IMR-90 (cell line): ENCODE results near the gene PGC. TPM values are rescaled to one million over a fixed set of nuclear protein-coding genes. Genes with fewer than 3 reads are reported as not detected.

ENCODE experiments used
- ATAC-seq: fragments of 200-7000 bp; cut with Tn5 transposase; 2 replicates; pipeline ENCODE4 v1.9.1; 2020; ENCODE audit warnings: low read depth, mild to moderate bottlenecking, moderate library complexity
- BruUV-seq: library from RNA; stranded (reverse); fragments of 400-500 nt; replicated peaks from 2 replicates; lab custom pipeline; 2021; lab: Mats Ljungman, UMichigan
- CTCF ChIA-PET: fragments of 300-600 bp; formaldehyde crosslinking; extraction: SDS; loops from one replicate; lab custom pipeline; 2021; ENCODE audit warnings: antibody characterized with exemption; lab: Yijun Ruan, JAX
- POLR2A ChIA-PET: fragments of 300-600 bp; sonication (Branson Sonifier 250); formaldehyde crosslinking; loops from one replicate; lab custom pipeline; 2022; ENCODE audit warnings: antibody characterized with exemption; ENCODE audit not compliant: unreplicated experiment; lab: Charles Lee
- DNase-seq: peaks from one replicate; pipeline ENCODE4 v3.0.0; 2013
- H2AFZ ChIP-seq: replicated peaks from 2 replicates; pipeline ENCODE3; 2013; ENCODE audit warnings: low read length, mild to moderate bottlenecking; ENCODE audit not compliant: poor library complexity
- H2AK5ac ChIP-seq: 2 replicates; pipeline ENCODE4 v1.6.1; 2013; ENCODE audit warnings: low read depth, low read length, inconsistent platforms
- H2AK9ac ChIP-seq: replicated peaks from 2 replicates; pipeline ENCODE3; 2013; ENCODE audit warnings: mild to moderate bottlenecking, low read depth, low read length, moderate library complexity; ENCODE audit not compliant: poor library complexity
- H2BK120ac ChIP-seq: 2 replicates; pipeline ENCODE4 v1.6.1; 2013; ENCODE audit warnings: low read depth, low read length, inconsistent platforms
- H2BK15ac ChIP-seq: 3 replicates; pipeline ENCODE4 v1.6.1; 2013; ENCODE audit warnings: low read depth, low read length, inconsistent platforms
- H2BK20ac ChIP-seq: 2 replicates; pipeline ENCODE4 v1.6.1; 2013; ENCODE audit warnings: low read depth, mild to moderate bottlenecking, inconsistent platforms, low read length, moderate library complexity
- H2BK5ac ChIP-seq: 2 replicates; pipeline ENCODE4 v1.6.1; 2013; ENCODE audit warnings: mild to moderate bottlenecking, low read depth, low read length, inconsistent platforms; ENCODE audit not compliant: poor library complexity, severe bottlenecking
- H3K14ac ChIP-seq: replicated peaks from 2 replicates; pipeline ENCODE4 v1.6.1; 2013; ENCODE audit warnings: low read depth, low read length, inconsistent platforms
- H3K18ac ChIP-seq: 2 replicates; pipeline ENCODE4 v1.6.1; 2013; ENCODE audit warnings: low read depth, low read length, control low read depth
- H3K23ac ChIP-seq: 2 replicates; pipeline ENCODE4 v1.6.1; 2013; ENCODE audit warnings: low read depth, low read length, inconsistent platforms
- H3K27ac ChIP-seq: 2 replicates; pipeline ENCODE4 v1.5.1; 2013; ENCODE audit warnings: mild to moderate bottlenecking, control low read depth, low read length; ENCODE audit not compliant: insufficient read depth
- H3K27me3 ChIP-seq: 2 replicates; pipeline ENCODE4 v1.6.1; 2013; ENCODE audit warnings: low read length; ENCODE audit not compliant: control insufficient read depth, insufficient read depth
- H3K36me3 ChIP-seq: 2 replicates; pipeline ENCODE4 v1.6.1; 2013; ENCODE audit warnings: low read length, mixed read lengths; ENCODE audit not compliant: control insufficient read depth, insufficient read depth
- H3K4ac ChIP-seq: 2 replicates; pipeline ENCODE4 v1.6.1; 2013; ENCODE audit warnings: low read depth, low read length, inconsistent platforms
- H3K4me1 ChIP-seq: 2 replicates; pipeline ENCODE4 v1.6.1; 2013; ENCODE audit warnings: low read length, mixed read lengths; ENCODE audit not compliant: control insufficient read depth, insufficient read depth
- H3K4me2 ChIP-seq: 2 replicates; pipeline ENCODE4 v1.6.1; 2013; ENCODE audit warnings: low read depth, mild to moderate bottlenecking, control low read depth, low read length, moderate library complexity
- H3K4me3 ChIP-seq: 2 replicates; pipeline ENCODE4 v1.5.1; 2013; ENCODE audit warnings: low read depth, mild to moderate bottlenecking, control low read depth, low read length, moderate library complexity; ENCODE audit not compliant: insufficient read depth
- H3K56ac ChIP-seq: 2 replicates; pipeline ENCODE4 v1.6.1; 2013; ENCODE audit warnings: low read length, inconsistent platforms; ENCODE audit not compliant: insufficient read depth; ENCODE audit errors: extremely low read depth
- H3K79me1 ChIP-seq, 2 experiments: 2 replicates each; pipeline ENCODE4 v1.6.1; 2013; ENCODE audit warnings: low read length in 2 of 2, inconsistent platforms in 1 of 2, low read depth in 1 of 2
- H3K9ac ChIP-seq: 2 replicates; pipeline ENCODE4 v1.6.1; 2013; ENCODE audit warnings: low read depth, low read length, control low read depth
- H3K9me1 ChIP-seq: 2 replicates; pipeline ENCODE4 v1.6.1; 2013; ENCODE audit warnings: low read length, inconsistent platforms; ENCODE audit not compliant: insufficient read depth
- H3K9me3 ChIP-seq: 2 replicates; pipeline ENCODE4 v1.6.1; 2013; ENCODE audit warnings: low read length; ENCODE audit not compliant: control insufficient read depth, insufficient read depth
- H4K20me1 ChIP-seq: 2 replicates; pipeline ENCODE4 v1.6.1; 2013; ENCODE audit warnings: low read length, inconsistent platforms; ENCODE audit not compliant: insufficient read depth
- H4K5ac ChIP-seq: 2 replicates; pipeline ENCODE4 v1.6.1; 2013; ENCODE audit warnings: mild to moderate bottlenecking, low read depth, low read length, control low read depth
- H4K8ac ChIP-seq, 2 experiments: 2 replicates each; pipeline ENCODE4 v1.6.1; 2013; ENCODE audit warnings: low read depth in 2 of 2, low read length in 2 of 2, control low read depth in 1 of 2, inconsistent platforms in 1 of 2
- H4K91ac ChIP-seq: 2 replicates; pipeline ENCODE4 v1.6.1; 2013; ENCODE audit warnings: low read depth, low read length, inconsistent platforms; ENCODE audit not compliant: insufficient read depth
- BHLHE40 ChIP-seq: fragments of 150-350 bp; IDR thresholded peaks from 2 replicates; pipeline ENCODE4 v1.6.1; 2016; ENCODE audit warnings: mild to moderate bottlenecking, low read depth, low read length
- CHD1 ChIP-seq: IDR thresholded peaks from 2 replicates; pipeline ENCODE4 v1.6.1; 2012; ENCODE audit warnings: low read depth, low read length, improper control_type of control experiment
- ELK1 ChIP-seq: fragments of 150-350 bp; IDR thresholded peaks from 2 replicates; pipeline ENCODE4 v1.6.1; 2016; ENCODE audit warnings: low read depth, mild to moderate bottlenecking, low read length, moderate library complexity, borderline replicate concordance
- FOS ChIP-seq: fragments of 150-350 bp; IDR thresholded peaks from 2 replicates; pipeline ENCODE4 v1.6.1; 2016; ENCODE audit warnings: low read depth, low read length
- MXI1 ChIP-seq: IDR thresholded peaks from 2 replicates; pipeline ENCODE4 v1.6.1; 2012; ENCODE audit warnings: low read depth, mild to moderate bottlenecking, low read length, moderate library complexity, borderline replicate concordance
- RCOR1 ChIP-seq: IDR thresholded peaks from 2 replicates; pipeline ENCODE4 v1.6.1; 2012; ENCODE audit warnings: mild to moderate bottlenecking, low read length, improper control_type of control experiment; ENCODE audit not compliant: insufficient replicate concordance
- WGBS, 2 experiments: methylation state at CpG; one replicate each; pipeline versions ENCODE4 v1.1.5 to v1.1.7; 2013; ENCODE audit warnings: missing lambda C conversion rate in 2 of 2; ENCODE audit not compliant: insufficient read length in 1 of 2; ENCODE audit errors: extremely low coverage in 2 of 2; 5-methylcytosine and 5-hydroxymethylcytosine counted together
- dilution Hi-C: fragments of 300-500 bp; cut with HindIII; formaldehyde crosslinking; loops from one replicate; pipeline ENCODE4 v1.14.3; 2018; ENCODE audit warnings: low sequenced_read_pairs; ENCODE audit not compliant: unreplicated experiment
- in situ Hi-C: fragments of 300-500 bp; cut with MboI; formaldehyde crosslinking; loops from 3 replicates; pipeline ENCODE4 v1.14.3; 2019; ENCODE audit warnings: low sequenced_read_pairs, inconsistent platforms, mixed read lengths
- intact Hi-C: fragments of 100-400 bp; cut with micrococcal nuclease; formaldehyde crosslinking; loops from 2 replicates; pipeline ENCODE4 v1.10.0; 2022
- polyA plus RNA-seq, 3 experiments: library from polyadenylated mRNA; depleted of rRNA; stranded (reverse); fragments of >200 nt; gene quantifications; 2 replicates each; pipeline ENCODE4 v1.2.3, GENCODE V29; 2012; ENCODE audit warnings: low replicate concordance in 1 of 3
- total RNA-seq: library from RNA; depleted of rRNA; stranded (reverse); fragments of >200 nt; gene quantifications from 2 replicates; pipeline ENCODE4 v1.2.3, GENCODE V29; 2012
- TF ChIP-seq, protein P1 (sequence below): conservative IDR thresholded peaks from 2 replicates; pipeline ENCODE4 v1.5.1; 2012; ENCODE audit warnings: mild to moderate bottlenecking, low read depth, low read length, improper control_type of control experiment

The PGC gene
- total and polyA plus RNA-seq, 2 of the 4 experiments (the other 2 are of a cell fraction), result not detected

DNA sequence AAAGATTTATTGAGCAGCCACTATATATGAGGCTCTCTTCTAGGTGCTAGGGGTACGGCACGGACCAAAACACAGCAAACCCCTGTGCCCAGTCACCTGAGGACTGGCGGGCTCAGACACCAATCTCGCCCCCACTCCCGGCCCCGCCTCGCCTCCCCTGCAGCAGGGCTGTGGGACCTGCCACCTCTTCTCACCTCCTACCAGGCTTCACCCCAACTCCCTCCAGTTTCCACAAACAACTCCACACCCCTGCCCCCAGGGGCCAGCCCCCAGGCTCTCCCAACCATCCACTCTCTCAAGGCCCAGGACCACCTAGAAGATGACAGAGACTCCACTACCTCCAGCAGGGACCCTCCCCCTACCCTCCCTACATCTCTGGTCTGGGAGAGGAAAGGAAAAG is 18.2 kb downstream of the PGC start (continued):
- TF ChIP-seq, protein P1, sequence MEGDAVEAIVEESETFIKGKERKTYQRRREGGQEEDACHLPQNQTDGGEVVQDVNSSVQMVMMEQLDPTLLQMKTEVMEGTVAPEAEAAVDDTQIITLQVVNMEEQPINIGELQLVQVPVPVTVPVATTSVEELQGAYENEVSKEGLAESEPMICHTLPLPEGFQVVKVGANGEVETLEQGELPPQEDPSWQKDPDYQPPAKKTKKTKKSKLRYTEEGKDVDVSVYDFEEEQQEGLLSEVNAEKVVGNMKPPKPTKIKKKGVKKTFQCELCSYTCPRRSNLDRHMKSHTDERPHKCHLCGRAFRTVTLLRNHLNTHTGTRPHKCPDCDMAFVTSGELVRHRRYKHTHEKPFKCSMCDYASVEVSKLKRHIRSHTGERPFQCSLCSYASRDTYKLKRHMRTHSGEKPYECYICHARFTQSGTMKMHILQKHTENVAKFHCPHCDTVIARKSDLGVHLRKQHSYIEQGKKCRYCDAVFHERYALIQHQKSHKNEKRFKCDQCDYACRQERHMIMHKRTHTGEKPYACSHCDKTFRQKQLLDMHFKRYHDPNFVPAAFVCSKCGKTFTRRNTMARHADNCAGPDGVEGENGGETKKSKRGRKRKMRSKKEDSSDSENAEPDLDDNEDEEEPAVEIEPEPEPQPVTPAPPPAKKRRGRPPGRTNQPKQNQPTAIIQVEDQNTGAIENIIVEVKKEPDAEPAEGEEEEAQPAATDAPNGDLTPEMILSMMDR, result no peak

DNA sequence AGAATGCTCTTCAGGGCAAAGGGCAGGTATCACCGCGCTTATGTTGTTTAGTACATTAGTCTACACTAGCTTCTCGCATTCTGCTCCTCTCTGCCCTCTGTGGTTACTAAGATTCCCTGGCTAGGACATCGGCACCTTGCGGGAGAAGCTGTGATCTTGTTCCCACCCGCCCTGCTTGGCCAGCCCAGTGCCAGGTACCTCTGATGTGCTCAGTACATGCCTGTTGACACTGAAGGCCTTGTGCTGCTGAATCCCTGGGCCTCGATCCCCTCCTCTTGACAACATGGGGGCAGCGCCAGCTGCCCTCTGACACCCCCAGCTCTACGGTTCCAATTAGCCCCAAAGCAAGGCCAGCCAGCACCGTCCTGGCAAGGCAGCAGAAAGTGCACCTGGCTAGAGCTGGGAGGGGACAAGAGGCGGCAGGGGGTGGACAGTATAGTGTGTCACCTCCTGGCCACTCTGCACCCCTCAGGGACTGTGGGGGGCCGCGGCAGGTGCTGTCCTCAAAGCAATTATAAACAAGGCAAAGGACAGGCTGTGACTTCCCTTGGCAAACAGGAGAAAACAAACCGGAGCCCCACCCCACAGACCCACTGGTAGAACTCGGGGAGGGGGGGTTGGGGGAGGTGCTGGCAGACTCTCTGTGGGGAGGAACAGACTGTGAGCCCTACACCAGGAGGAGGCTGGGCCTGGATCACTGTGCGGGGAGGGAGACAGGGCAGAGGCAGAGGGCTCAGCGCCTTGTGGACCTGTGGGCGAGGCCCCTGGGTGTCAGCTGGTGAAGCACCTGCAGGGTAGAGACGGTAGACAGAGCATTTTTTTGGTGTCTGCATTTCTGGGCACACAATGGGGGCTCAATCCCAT is 18.9 kb downstream of the PGC start:
- TF ChIP-seq BHLHE40 (no peak), MXI1 (no peak), FOS (no peak), ELK1 (no peak), CHD1 (no peak), RCOR1 (no peak)
- TF ChIP-seq, protein P1, result no peak
- Histone ChIP-seq H2BK120ac (no peak overlapping the region), H3K23ac (no peak overlapping the region), H2BK15ac (no peak overlapping the region), H4K8ac (no peak overlapping the region), H3K36me3 (no peaks in the 10 kb centered on the region), H3K27me3 (no peaks in the 10 kb centered on the region), H2BK20ac (no peak overlapping the region), H3K79me1 (peaks cover 6 to 24% of the 10 kb centered on the region in 2 experiments; a peak in 2 of 4 replicates), H3K27ac (no peak overlapping the region), H2AK9ac (no peak overlapping the region), H3K4me1 (peaks cover 24% of the 10 kb centered on the region), H3K9ac (no peak overlapping the region), H3K18ac (no peak overlapping the region), H2BK5ac (no peak overlapping the region), H3K56ac (no peak overlapping the region), H4K91ac (no peak overlapping the region), H3K9me3 (no peaks in the 10 kb centered on the region), H4K20me1 (no peaks in the 10 kb centered on the region), H4K5ac (no peak overlapping the region), H3K4me2 (no peak overlapping the region), H3K4me3 (no peak overlapping the region), H2AFZ (no peak overlapping the region), H2AK5ac (no peak overlapping the region; the same call in 1 of the 2 replicates), H3K4ac (no peak overlapping the region), H3K14ac (no peak overlapping the region), H3K9me1 (peaks cover 17% of the 10 kb centered on the region; the same call in 1 of the 2 replicates)
- CTCF ChIA-PET, result no interaction called here
- no TSS peak for BruUV-seq
- dilution Hi-C loops (no loop called here), intact Hi-C loops (no loop called here), in situ Hi-C loops (no loop called here)
- POLR2A ChIA-PET, result no interaction called here
- ATAC-seq (no peak), DNase-seq (no peak)
- 92% methylated on average over 4 of the region's 19 CpGs; no CpG with 5 or more reads in 1 of the 2 experiments for WGBS, 2 experiments
